SK-N-MC (cell line): ENCODE results near the gene MRPS7.
"Not testable (repeated sequence)": the region's sequence is repeated elsewhere in the genome, so short reads cannot be mapped to it uniquely, and the experiment has no call there.

Source experiments
- DNase-seq: peaks from one replicate; pipeline ENCODE4 v3.0.0-alpha.2; 2011; ENCODE audit warnings: low read depth, low spot score
- H3K27ac ChIP-seq: fragments of 200-600 bp; sonication (generic); 2 replicates; pipeline ENCODE4 v1.5.1; 2016; ENCODE audit warnings: mixed run types
- H3K36me3 ChIP-seq: fragments of 200-600 bp; sonication (generic); 2 replicates; pipeline ENCODE4 v1.6.1; 2017; ENCODE audit warnings: antibody characterized with exemption, low read length, mixed read lengths; ENCODE audit not compliant: insufficient read depth
- H3K4me3 ChIP-seq: fragments of 200-600 bp; sonication (generic); 2 replicates; pipeline ENCODE4 v1.5.1; 2016
- H3K9ac ChIP-seq: fragments of 200-600 bp; sonication (generic); 2 replicates; pipeline ENCODE4 v1.8.0; 2017; ENCODE audit warnings: mixed run types, mixed read lengths; ENCODE audit not compliant: insufficient read length
- H3K9me3 ChIP-seq: fragments of 200-600 bp; sonication (generic); 2 replicates; pipeline ENCODE4 v1.6.1; 2017; ENCODE audit warnings: low read depth, mild to moderate bottlenecking, antibody characterized with exemption, low read length, moderate library complexity, mixed read lengths
- EZH2 ChIP-seq: fragments of 200-600 bp; sonication (generic); IDR thresholded peaks from one replicate; pipeline ENCODE4 v1.6.1; 2017; ENCODE audit warnings: antibody characterized with exemption
- FOXP2 ChIP-seq: optimal IDR thresholded peaks from 2 replicates; pipeline ENCODE3; 2011; ENCODE audit warnings: mild to moderate bottlenecking, moderate library complexity; ENCODE audit not compliant: insufficient read depth; ENCODE audit errors: extremely low read length, control extremely low read depth
- POLR2AphosphoS5 ChIP-seq: IDR thresholded peaks from 2 replicates; pipeline ENCODE4 v1.6.1; 2012; ENCODE audit warnings: mild to moderate bottlenecking, low read depth, low read length, borderline replicate concordance

Gene MRPS7

DNA sequence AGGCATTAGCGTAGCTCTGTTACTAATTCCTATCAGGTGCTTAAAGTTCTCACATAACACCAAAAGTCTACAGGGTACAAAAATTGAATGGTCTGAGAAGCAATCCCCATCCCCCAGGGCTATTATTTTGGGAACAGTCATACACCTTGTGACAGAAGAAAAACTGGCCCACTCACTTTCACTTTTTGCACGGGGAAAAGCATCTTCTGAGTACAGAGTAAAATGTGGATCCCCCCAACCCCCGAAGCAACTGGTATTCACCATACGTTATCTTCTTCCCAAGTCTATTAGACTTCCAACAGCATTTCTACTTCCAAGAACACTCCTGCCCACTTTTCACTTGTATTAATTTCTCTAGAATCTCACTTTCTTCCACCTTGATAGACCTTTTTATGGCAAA is 12.1 kb upstream of the MRPS7 start:
- peaks cover 17% of the 10 kb centered on the region; the same call in 1 of the 2 replicates for H3K36me3 ChIP-seq
- TF ChIP-seq EZH2: no peak
- no peak overlapping the region for H3K4me3 ChIP-seq
- H3K9ac ChIP-seq: no peak overlapping the region
- no peaks in the 10 kb centered on the region for H3K9me3 ChIP-seq
- DNase-seq: no peak
- peak overlapping the region; percentile 46; the same call in 1 of the 2 replicates for H3K27ac ChIP-seq

GRCh38 chr17:75250009-75250471 is 11.6 kb upstream of the MRPS7 start:
- DNase-seq: no peak
- H3K36me3 ChIP-seq: peaks cover 15% of the 10 kb centered on the region; the same call in 1 of the 2 replicates
- H3K4me3 ChIP-seq: no peak overlapping the region
- no peak overlapping the region for H3K9ac ChIP-seq
- H3K27ac ChIP-seq: no peak overlapping the region
- H3K9me3 ChIP-seq: no peaks in the 10 kb centered on the region
- TF ChIP-seq EZH2 (no peak), POLR2AphosphoS5 (no peak), FOXP2 (no peak)

DNA sequence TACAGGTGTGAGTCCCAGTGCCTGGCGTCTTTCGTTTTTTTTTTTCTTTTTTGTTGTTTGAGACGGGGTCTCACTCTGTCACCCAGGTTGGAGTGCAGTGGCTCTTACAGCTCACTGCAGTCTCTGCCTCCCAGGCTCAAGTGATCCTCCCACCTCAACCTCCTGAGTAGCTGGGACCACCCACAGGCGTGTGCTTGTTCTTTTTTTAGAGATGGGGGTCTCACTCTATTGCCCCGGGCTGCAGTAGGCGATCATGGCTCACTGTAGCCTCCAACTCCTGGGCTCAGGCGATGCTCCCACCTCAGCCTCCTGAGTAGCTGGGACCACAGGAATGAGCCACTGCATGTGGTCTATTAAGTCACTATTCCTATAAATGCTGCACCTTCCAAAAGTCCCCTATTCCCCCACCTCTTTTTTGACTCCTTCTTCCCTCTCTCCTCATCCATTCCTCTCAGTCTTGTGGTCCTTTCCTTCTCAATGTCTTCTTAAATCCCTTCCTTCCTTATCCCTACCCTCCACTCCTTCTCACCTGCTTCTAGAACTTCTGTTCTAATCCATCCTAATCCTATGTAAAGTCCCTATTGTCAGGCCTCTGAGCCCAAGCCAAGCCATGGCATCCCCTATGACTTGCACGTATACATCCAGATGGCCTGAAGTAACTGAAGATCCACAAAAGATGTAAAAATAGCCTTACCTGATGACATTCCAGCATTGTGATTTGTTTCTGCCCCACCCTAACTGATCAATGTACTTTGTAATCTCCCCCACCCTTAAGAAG is 9.5 kb upstream of the MRPS7 start:
- Histone ChIP-seq H3K9me3 (no peaks in the 10 kb centered on the region), H3K36me3 (no peaks in the 10 kb centered on the region), H3K9ac (no peak overlapping the region), H3K4me3 (no peak overlapping the region), H3K27ac (no peak overlapping the region)
- no peak for TF ChIP-seq EZH2
- no peak for TF ChIP-seq POLR2AphosphoS5
- no peak for TF ChIP-seq FOXP2
- no peak for DNase-seq

DNA sequence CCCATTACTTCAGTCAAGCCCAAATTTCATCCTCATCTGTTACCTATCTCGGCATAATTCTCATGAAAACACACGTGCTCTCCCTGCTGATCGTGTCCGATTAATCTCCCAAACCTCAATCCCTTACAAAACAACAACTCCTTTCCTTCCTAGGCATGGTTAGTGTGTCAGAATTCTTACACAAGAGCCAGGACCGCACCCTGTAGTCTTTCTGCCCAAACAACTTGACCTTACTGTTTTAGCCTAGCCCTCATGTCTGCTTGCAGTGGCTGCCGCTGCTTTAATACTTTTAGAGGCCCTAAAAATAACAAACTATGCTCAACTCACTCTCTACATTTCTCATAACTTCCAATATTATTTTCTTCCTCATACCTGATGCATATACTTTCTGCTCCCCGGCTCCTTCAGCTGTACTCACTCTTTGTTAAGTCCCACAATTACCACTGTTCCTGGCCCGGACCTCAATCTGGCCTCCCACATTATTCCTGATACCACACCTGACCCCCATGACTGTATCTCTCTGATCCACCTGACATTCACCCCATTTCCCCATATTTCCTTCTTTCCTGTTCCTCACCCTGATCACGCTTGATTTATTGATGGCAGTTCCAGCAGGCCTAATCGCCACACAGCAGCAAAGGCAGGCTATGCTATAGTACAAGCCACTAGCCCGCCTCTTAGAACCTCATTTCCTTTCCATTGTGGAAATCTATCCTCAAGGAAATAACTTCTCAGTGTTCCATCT is 5.6 kb upstream of the MRPS7 start:
- not testable (repeated sequence) for H3K9me3 ChIP-seq, H3K9ac ChIP-seq, H3K27ac ChIP-seq, H3K36me3 ChIP-seq, DNase-seq, H3K4me3 ChIP-seq

- H3K9ac ChIP-seq, DNase-seq, H3K9me3 ChIP-seq, H3K27ac ChIP-seq, H3K4me3 ChIP-seq, H3K36me3 ChIP-seq: not testable (repeated sequence)
Measured at GRCh38 chr17:75257228-75257627, 4.5 kb upstream of the MRPS7 start.

DNA sequence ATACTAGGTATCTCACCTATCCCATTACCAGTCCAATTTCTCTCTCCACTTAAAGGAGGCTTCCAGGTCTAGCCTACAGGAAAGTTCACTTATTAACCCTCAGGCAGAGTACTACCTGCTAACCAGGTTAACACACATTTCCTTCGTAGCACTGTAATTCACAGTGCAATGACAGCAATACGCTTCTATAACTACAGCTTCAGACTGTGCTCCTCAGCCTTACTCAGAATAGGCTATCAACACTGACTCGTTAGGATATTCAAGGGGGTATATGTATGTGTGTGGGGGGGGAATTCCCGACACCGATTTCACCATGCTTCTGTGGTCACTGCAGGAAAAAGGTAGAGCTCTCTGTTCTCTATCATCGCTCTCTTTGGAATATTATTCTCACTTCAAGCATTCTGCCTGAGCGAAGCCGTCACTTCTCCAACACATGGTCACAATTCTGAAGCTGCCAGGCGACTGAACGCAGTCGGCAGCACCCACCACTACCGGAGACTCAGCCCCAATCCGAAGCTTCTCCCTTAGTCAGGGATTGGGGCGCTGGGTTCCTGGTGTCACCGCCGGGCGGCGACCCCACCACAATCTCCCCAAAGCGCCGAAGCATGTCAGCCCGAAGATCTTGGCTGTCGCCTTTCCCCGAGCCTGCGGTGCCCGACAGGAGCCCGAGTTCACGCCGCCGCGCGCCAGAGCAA is 891 bp upstream of the MRPS7 start:
- Histone ChIP-seq H3K9me3 (no peaks in the 10 kb centered on the region), H3K9ac (peak overlapping the region; percentile 97), H3K4me3 (peak overlapping the region; percentile 90), H3K27ac (peak overlapping the region; percentile 98; the same call in 1 of the 2 replicates), H3K36me3 (peaks cover 21% of the 10 kb centered on the region)
- no peak for DNase-seq
- no peak for TF ChIP-seq EZH2

GRCh38 chr17:75262112-75262606 is 480 bp downstream of the MRPS7 start:
- Histone ChIP-seq H3K27ac (peak overlapping the region; percentile 98), H3K36me3 (peaks cover 28% of the 10 kb centered on the region), H3K9ac (peak overlapping the region; percentile 97), H3K4me3 (peak overlapping the region; percentile 90), H3K9me3 (no peaks in the 10 kb centered on the region)
- no peak for DNase-seq
- no peak for TF ChIP-seq EZH2
- TF ChIP-seq POLR2AphosphoS5: no peak
- no peak for TF ChIP-seq FOXP2

DNA sequence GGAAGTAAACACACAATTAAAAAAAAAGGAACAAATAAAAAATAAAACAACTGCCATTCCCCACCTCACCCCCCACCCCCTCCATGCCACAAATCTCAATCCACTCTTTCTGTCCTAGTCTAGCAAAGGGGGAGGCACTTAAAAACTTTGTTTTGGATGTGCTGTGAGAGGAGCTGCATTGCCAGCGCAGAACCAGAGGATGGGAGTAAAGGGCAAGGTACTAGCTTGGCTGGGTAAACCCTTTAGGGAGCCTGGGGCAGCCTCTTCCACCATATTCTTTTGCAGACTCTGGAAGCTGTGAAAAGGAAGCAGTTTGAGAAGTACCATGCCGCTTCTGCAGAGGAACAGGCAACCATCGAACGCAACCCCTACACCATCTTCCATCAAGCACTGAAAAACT is 1.4 kb downstream of the MRPS7 start:
- TF ChIP-seq FOXP2 (no peak), POLR2AphosphoS5 (no peak), EZH2 (no peak)
- Histone ChIP-seq H3K27ac (no peak overlapping the region), H3K9me3 (no peaks in the 10 kb centered on the region), H3K4me3 (peak overlapping the region; percentile 90), H3K9ac (peak overlapping the region; percentile 97), H3K36me3 (peaks cover 28% of the 10 kb centered on the region)
- DNase-seq: no peak
